KG1 (cell line): Measurements from ENCODE around the gene RELB.
"Not testable (repeated sequence)": the region's sequence is repeated elsewhere in the genome, so short reads cannot be mapped to it uniquely, and the experiment has no call there.

Source experiments
- DNase-seq: peaks from one replicate; lab custom pipeline; 2025; lab: John Stamatoyannopoulos, UW

The RELB gene, protein sequence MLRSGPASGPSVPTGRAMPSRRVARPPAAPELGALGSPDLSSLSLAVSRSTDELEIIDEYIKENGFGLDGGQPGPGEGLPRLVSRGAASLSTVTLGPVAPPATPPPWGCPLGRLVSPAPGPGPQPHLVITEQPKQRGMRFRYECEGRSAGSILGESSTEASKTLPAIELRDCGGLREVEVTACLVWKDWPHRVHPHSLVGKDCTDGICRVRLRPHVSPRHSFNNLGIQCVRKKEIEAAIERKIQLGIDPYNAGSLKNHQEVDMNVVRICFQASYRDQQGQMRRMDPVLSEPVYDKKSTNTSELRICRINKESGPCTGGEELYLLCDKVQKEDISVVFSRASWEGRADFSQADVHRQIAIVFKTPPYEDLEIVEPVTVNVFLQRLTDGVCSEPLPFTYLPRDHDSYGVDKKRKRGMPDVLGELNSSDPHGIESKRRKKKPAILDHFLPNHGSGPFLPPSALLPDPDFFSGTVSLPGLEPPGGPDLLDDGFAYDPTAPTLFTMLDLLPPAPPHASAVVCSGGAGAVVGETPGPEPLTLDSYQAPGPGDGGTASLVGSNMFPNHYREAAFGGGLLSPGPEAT

DNA sequence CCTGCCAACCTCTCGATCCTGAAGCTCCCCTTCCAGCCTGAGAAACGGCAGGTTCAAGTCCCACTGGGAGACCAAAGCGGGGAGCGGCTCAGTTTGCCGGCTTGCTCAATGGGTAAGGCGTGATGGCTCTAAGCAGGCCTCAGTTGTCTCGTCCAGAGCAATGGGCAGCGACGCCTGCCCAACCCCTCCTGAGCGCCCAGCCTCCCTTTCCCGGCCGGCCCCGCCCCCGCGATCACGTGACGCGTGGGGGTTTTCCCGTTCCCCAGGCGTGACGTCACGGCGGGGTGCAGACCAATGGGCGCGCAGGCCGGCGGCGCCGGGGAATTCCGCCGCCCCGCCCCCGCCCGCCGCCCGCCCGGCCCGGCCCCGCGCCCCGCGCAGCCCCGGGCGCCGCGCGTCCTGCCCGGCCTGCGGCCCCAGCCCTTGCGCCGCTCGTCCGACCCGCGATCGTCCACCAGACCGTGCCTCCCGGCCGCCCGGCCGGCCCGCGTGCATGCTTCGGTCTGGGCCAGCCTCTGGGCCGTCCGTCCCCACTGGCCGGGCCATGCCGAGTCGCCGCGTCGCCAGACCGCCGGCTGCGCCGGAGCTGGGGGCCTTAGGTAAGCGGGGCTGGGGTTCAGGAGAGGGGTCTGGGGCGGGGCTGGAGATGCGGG is at the start of gene RELB:
RELB (plus strand) TSS at position 378 of the 653 bp plus-strand sequence; CDS start at position 494, 116 bp downstream.
- DNase-seq: peak; percentile 69

DNA sequence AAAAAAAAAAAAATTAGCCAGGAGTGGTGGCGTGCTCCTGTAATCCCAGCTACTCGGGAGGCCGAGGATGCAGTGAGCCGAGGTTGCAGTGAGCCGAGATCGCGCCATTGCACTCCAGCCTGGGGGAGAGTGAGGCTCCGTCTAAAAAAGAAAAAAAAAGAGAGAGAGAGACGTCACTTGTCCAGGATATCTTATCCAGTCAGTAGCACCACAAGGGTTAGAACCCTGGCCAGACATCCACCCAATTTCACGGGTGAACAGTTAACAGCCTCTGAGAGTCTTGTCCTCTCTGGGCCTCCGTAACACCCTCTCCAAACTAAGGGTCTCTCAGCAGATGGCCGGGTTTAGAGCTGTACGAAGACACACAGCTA is 47.0 kb upstream of the RELB start:
- no peak for DNase-seq

DNA sequence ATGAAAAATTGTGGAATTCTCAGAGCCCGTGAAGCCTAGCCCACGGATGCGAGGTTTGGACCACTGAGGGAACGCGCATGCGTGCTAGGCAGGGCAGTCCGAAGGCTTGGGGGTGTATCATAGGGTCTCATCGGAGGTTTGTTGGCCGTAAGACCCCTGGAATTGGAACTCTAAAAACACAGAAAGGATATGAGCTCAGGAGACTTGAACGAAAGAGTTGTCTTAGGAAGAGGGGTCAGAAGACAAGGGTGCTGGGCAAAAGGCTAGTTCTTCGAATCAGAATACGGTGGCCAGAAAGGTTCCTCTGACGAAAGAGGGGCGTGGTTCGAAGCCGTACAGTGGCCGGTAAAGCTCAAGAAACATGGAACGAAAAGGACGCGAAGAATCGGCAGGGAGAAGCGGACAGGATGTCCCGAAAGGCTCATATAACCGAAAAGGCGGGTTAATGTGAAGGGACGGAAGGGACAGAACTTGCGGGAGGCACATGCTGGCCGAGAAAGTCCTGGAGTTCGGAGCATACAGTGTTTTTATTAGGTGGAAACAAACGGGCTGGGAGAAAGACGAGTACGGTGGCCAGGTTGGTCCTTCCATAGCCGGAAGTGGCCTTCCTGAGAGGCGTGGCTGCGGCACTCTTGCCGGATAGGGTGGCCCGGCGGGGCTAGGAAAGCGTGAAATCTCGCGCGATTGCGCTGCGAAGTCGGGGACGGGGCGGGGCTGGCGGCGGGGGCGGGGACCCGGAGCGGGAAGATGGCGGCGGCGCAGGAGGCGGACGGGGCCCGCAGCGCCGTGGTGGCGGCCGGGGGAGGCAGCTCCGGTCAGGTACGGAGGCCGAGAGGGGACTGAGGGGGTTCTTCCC is 46.4 kb upstream of the RELB start, which contains the start of gene CLPTM1:
CLPTM1 (plus strand) TSS at position 732 of the 856 bp plus-strand sequence; CDS start at position 748, 16 bp downstream.
- DNase-seq: peak; percentile 99

DNA sequence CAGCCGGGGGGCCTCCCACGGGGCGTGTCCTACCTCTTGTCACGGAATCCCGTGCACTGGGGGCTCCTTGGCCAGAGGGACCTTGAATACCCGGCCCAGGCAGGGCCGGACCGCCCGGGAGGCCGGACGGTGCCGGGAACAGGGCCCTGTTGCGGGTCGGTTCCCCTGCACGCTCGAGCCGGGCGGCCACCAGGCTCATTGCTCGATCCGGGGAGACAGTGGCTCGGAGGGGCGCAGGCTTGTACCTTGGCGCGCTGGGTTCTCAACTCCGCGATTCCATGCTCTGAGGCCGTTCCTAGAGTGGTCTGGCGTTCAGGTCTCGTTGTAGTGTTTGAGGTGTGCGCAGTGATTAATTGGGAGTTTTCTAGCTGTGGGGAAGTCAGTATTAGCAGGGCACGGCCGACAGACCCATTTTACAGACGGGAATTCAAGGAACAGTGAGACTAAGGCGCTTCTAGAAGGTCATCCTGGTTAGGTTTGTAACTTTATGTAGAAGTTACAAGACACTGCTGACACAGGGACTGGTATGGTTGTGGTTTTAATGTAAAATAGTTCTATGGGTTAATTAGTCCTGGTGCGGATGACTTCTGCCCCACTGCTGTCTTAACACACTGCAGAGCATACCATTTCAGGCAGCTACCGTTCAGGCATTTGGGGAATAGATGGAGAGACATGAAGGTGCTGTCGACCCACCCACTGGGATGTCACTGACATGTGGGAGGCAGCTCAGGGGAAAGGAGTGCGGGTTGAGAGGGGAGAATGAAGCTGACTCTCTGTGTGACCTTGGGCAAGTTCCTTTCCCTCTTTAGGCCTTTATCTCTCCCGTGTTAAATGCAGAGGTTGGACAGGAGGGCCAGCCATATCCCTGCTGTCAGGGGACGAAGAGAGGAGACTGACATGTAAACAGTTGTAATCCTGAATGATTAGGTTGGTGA is 45.5 kb upstream of the RELB start:
- DNase-seq: no peak

DNA sequence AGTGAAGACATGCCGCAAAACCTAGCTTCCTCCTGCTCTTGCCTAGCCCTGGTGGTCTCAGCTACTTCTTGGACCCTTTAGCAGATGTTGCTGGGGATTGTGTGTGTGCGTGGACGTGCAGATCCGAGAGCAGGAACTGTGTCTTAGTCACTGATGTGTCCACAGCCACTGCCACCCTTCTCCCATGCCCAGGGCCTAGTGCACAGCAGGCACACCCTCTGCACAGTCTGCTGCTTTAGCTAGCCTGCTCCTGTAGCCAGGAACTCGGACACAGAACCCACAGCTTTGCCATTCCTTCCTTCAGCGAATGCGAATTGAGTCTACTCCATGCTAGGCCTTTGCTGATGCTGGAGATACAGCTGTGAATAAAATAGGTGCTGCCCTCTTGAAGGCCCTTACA is 43.7 kb upstream of the RELB start:
- no peak for DNase-seq

DNA sequence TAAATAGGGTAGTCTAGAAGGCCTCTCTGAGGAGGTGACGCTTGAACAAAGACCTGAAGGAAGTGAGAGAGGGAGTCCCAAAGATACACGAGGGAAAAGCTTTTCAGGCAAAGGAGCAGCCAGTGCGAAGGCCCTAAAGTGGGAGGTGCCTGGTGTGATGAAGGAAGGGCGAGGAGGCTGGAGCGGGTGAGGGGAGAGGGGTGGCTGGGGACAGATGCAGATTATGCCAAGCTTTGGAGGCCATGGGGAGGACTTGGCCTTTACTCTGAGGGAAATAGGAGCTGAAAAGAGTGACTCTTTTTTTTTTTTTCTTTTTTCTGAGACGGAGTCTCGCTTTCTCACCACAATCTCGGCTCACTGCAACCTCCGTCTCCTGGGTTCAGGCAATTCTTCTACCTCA is 43.2 kb upstream of the RELB start:
- no peak for DNase-seq

DNA sequence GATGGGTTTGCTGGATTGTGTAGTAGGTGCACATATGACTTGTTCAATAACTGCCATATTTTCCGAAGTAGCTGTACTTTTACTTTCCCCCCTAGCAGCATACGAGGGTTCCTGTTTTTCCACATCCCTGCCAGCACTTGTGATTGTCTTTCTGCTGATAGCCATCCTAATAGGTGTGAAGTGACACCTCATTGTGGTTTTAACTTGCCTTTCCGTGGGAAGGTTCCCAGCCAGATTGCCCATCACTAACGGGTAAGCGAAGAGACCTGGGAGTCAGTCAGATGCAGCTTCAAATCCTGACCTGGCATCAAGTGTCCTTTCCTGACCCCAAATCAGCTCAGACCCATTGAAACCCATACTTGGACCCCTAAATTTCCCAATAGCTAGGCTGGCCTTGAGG is 41.6 kb upstream of the RELB start:
- no peak for DNase-seq

DNA sequence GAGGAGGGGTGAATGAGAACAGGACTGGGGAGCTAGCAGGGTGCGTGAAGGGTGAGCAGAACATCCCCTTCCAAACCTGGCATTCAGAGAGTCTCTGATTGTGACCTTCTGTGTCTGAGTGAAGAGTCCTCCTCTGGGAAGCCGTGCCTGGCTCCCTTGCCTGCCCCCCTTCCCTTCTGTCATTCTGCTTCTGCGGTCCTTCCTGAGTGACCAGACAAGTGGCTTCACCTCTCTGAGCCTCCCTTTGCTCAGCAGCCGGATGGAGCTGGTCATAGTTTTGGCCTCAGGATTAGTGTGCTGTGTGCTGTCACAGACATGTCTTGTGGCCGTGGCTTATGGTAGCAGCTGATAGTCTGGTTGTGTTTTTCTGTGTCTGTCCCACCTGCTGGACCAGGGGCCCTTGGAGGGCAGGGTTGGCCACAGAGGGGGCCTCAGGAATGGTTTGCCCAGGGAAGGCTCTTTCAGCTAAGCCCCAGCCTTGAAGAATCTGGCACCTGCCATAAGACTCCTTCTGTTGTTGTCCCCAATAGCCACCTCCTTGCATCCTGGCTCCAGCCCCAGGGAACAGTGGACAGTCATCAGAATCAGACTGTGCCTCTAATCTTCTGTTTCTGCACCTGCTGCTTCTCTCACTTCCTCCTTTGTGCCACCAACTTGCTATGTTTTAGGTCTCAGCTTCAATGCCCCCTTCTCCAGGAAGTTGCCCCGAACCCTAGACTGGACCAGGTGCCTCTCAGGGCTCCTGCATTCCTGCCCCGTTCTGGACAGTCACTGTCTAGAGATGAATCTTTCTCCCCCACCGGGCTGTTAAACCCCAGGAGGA is 40.1 kb upstream of the RELB start:
- DNase-seq: no peak

DNA sequence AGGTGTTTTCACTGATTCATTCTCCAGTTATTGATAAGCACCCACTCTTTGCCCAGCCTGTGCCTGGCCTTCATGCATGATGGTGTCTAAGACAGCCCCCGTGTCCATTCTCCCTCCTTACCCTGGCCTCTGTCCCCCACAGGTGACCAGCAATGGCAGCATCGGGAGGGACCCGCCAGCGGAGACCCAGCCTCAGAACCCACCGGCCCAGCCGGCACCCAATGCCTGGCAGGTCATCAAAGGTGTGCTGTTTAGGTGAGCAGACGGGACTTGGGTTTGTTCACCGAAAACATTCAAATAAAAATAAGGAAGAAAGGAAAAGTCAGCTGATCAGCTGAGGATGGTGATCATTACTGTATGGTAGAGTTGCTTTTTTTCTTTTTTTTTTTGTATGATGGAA is 39.4 kb upstream of the RELB start:
- DNase-seq: no peak

DNA sequence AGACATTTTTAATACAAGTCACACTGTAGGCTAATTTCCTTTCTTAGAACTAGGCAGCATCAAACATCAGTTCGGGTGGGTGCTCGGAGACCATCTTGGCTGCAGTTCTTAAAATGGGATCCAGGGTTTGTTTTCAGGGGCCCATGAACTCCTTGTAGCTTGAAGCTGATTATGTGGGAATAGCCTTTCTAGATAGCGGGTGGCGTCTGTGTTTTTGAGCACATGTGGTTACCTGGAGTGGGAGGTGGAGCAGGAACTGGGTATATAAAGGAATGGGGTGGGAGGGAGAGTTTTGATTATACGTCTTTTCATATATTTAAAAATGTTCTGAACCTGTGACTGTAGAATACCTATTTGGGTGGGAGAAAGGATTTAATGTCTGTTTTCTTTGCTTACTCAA is 33.1 kb upstream of the RELB start:
- DNase-seq: no peak

DNA sequence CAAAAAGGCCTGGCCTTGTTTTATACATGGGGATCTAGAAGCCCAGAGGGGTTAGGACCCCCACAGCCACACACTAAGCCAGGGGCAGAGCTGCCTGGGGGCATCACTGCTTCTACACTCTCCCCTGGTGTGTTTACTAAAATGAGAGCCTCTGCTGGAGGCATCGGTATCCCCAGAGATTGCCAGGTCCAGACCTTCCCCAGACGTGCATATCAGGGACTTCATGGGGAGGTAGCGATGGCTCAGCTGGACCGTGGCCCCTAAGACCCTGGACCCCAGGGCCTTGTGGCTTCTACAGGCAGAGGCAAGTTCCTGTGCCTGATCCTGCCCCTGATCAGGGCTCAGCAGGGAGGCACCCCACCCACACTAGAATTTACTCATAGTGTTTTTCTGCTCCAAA is 32.6 kb upstream of the RELB start:
- DNase-seq: no peak

DNA sequence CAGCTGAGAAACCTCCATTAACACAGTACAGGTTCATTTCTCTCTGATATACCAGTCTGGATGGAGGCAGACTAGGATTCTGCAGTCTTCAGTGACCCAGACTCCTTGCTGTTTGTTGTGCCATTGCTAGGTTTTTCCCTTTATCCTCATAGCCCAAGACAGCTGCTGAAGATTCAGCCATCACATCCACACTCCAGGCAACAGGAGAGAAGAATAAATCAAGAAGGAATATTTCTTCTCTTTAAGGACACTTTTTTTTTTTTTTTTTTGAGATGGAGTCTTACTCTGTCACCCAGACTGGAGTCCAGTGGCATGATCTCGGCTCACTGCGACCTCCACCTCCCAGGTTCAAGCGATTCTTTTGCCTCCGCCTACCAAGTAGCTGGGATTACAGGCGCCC is 31.8 kb upstream of the RELB start:
- DNase-seq: no peak

DNA sequence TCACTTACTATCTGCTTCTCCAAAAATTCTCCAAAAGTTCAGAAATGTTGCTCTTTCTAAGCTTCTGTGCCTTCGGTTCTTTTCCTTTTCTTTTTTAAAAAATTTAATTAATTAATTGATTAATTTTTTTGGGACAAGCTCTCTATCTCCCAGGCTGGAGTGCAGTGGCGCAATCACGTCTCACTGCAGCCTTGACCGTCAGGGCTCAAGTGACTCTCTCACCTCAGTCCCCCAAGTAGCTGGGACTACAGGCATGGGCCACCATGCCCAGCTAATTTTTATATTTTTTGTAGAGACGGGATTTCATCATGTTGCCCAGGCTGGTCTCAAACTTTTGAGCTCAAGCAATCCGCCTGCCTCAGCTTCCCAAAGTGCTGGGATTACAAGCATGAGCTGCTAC is 29.8 kb upstream of the RELB start:
- DNase-seq: not testable (repeated sequence)

DNA sequence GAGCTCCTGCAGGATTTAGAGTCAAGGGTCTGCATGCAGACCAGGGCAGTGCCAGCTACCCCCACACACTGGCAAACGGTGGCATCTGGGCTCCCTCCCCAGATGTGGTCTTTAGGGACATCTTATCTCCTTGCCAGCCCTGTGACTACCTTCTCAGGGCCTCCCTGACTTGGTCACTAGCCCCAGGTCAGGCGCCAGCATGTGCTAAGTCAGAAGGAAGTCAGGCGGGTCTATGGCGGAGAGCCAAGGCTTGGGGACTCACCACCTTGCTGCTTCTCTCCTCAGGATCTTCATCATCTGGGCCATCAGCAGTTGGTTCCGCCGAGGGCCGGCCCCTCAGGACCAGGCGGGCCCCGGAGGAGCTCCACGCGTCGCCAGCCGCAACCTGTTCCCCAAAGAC is 28.5 kb upstream of the RELB start:
- DNase-seq: no peak

DNA sequence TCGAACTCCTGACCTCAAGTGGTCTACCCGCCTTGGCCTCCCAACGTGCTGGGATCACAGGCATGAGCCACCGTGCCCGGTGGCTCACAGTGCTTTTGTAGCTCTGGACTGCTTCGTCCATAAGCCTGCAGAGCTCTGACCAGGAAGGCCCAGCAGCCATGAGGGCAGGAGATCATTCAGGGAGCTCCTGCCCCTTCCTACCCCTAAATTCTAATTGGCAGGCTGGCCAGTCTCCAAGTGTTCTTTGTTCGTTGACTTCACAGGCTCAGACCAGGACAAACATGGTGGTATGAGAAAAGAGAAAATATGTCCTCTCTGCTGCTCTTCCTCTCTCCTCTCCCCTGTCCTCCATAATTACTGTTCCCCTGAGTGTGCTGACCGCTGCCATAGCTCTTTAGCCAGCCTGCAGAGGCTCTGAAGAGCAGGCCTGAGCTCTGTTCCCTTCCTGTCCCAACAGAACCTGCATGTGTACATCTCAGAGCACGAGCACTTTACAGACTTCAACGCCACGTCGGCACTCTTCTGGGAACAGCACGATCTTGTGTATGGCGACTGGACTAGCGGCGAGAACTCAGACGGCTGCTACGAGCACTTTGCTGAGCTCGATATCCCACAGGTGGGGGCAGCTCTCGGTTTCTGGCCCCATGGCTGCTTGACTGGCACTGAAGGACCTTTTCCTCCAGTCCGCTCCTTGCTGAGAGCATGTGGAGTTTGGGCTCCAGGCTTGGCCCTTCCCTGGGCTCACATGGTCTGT is 27.1 kb upstream of the RELB start:
- no peak for DNase-seq

DNA sequence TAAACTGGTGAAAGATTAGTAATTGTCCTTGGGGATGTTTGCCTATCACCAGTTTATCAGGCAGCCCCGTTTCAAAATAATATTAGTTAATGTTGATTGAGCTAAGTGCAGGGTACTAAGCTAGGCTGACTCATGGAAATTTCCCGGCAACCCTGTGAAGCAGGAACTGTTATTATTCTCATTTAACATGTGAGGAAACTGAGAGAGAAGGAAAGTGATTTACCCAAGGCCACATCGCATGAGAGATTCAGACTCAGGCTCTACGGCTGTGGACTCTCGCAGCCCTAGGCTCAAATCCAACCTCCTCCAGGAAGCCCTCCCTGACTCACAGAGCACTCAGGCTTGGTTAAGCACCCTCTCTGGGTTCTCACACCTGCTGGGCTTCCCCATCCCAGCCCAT is 26.4 kb upstream of the RELB start:
- DNase-seq: no peak

DNA sequence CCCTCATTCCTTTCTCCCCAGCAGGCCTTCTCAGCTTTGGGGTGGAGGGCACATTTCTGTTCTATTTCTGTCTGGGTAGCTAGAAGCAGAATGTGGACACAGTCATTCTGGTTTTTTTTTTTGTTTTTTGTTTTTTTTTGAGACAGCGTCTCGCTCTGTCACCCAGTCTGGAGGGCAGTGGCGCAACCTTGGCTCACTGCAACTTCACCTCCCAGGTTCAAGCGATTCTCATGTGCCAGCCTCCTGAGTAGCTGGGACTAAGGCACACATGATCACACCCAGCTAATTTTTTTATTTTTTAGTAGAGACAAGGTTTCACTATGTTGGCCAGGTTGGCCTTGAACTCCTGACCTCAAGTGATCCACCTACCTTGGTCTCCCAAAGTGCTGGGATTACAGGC is 25.8 kb upstream of the RELB start:
- no peak for DNase-seq

DNA sequence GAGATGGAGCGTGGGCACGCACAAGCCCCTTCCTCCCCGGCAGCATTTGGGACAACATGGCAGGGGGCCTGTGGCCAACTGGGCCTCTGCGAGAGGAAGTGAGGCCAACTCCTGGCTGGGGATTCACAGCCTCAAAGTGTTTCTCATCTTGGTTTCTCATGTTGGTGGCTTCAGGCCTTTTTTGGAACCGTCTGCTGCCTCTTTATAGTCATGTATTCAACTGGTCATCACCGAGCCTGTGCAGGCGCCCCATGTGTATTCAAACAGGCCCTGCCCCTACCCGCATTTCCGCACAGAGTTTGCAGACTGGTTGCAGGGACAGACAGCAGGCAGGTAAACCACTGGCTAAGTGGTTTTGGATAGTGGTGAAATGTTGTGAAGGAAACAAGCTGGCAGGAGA is 17.3 kb upstream of the RELB start:
- DNase-seq: no peak

DNA sequence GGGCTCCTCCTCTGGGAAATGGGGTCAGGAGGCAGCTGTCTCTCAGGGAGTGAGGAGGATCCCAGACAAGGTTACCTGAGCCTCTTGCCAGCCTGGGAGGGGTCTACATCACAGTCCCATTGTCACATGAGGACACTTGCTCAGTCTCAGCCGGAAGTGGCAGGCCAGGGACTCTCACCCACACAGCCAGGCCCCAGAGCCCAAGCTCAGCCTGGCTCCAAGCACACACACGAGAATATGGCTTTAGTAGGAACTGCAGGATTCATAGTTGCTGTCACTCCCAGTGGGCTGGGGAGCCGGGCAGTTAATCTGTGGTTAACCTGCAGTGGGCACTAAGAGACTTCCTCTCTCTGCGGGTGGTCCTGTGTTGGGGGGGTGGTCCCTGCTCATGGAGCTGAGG is 15.8 kb upstream of the RELB start:
- no peak for DNase-seq

DNA sequence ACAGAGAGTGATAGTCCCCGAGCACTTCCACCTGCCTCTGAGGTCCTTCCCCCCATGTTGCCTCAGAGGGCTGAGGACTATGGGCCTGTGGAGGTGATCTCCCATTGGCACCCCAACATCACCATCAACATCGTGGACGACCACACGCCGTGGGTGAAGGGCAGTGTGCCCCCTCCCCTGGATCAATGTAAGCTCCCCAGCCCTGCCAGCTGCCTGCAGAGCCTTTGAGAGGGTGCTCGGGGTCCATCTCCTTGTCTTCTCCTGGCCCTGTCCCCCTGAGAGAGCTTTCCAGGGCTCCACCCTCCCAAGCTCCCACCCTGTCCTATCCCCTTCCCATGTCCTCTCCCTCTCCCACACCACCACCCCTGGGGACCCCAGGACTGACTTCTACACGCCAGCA is 14.9 kb upstream of the RELB start:
- no peak for DNase-seq
